ENCODE results near the gene ENOX1.

DNA sequence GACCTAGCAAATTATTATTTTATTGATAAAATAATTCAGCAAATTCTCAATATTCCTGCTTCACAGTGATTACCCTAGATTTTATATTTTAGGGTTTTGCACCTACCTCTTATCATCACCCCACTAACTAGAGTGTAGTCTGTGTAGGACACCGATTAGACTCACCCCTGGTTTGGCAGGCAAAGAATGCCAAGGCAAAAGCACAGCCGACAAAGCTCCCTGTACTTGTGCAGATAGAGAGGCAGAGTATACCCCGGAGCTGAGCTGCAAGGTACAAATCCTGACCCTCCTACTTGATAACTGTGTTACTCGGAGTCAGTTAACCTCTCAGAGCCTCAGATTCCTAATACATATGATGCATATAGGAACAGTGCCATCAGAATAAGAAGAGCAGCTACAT lies 225.7 kb downstream of the ENOX1 start:
- TF ChIP-seq, protein P1, sequence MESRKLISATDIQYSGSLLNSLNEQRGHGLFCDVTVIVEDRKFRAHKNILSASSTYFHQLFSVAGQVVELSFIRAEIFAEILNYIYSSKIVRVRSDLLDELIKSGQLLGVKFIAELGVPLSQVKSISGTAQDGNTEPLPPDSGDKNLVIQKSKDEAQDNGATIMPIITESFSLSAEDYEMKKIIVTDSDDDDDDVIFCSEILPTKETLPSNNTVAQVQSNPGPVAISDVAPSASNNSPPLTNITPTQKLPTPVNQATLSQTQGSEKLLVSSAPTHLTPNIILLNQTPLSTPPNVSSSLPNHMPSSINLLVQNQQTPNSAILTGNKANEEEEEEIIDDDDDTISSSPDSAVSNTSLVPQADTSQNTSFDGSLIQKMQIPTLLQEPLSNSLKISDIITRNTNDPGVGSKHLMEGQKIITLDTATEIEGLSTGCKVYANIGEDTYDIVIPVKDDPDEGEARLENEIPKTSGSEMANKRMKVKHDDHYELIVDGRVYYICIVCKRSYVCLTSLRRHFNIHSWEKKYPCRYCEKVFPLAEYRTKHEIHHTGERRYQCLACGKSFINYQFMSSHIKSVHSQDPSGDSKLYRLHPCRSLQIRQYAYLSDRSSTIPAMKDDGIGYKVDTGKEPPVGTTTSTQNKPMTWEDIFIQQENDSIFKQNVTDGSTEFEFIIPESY (CRISPR knock-in tag; IDR thresholded peaks at IDR 0.05), result no peak
- TF ChIP-seq MTF2 (CRISPR knock-in tag; IDR thresholded peaks at IDR 0.05; ENCODE audit: borderline replicate concordance) (no peak), U2AF1 (optimal IDR thresholded peaks at IDR 0.05; ENCODE audit: low read depth, low read length) (no peak), HCFC1 (IDR thresholded peaks at IDR 0.05; ENCODE audit: low read depth, low read length) (no peak), ZNF17 (CRISPR knock-in tag; IDR thresholded peaks at IDR 0.05) (no peak), ZMYM3 (CRISPR knock-in tag; IDR thresholded peaks at IDR 0.05) (no peak), ZSCAN12 (CRISPR knock-in tag; IDR thresholded peaks at IDR 0.05) (no peak)
- TF ChIP-seq, protein P2, sequence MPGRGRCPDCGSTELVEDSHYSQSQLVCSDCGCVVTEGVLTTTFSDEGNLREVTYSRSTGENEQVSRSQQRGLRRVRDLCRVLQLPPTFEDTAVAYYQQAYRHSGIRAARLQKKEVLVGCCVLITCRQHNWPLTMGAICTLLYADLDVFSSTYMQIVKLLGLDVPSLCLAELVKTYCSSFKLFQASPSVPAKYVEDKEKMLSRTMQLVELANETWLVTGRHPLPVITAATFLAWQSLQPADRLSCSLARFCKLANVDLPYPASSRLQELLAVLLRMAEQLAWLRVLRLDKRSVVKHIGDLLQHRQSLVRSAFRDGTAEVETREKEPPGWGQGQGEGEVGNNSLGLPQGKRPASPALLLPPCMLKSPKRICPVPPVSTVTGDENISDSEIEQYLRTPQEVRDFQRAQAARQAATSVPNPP (CRISPR knock-in tag; IDR thresholded peaks at IDR 0.05), result no peak
- TF ChIP-seq, protein P3, sequence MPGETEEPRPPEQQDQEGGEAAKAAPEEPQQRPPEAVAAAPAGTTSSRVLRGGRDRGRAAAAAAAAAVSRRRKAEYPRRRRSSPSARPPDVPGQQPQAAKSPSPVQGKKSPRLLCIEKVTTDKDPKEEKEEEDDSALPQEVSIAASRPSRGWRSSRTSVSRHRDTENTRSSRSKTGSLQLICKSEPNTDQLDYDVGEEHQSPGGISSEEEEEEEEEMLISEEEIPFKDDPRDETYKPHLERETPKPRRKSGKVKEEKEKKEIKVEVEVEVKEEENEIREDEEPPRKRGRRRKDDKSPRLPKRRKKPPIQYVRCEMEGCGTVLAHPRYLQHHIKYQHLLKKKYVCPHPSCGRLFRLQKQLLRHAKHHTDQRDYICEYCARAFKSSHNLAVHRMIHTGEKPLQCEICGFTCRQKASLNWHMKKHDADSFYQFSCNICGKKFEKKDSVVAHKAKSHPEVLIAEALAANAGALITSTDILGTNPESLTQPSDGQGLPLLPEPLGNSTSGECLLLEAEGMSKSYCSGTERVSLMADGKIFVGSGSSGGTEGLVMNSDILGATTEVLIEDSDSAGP (CRISPR knock-in tag; IDR thresholded peaks at IDR 0.05; ENCODE audit: borderline replicate concordance), result no peak
- TF ChIP-seq, protein P4, sequence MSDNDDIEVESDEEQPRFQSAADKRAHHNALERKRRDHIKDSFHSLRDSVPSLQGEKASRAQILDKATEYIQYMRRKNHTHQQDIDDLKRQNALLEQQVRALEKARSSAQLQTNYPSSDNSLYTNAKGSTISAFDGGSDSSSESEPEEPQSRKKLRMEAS (IDR thresholded peaks at IDR 0.05), result no peak

Measured in HepG2 (cell line).